Vagina (tissue), 2 donors: ENCODE measurements around the gene C22orf31.

Experiments used
- POLR2A ChIP-seq, 2 donors: fragments of 450-650 bp; IDR thresholded peaks; one replicate each; pipeline ENCODE4 v1.6.1; 2017; ENCODE audit warnings: antibody characterized with exemption in 2 of 2, mild to moderate bottlenecking in 2 of 2, moderate library complexity in 2 of 2
- POLR2AphosphoS5 ChIP-seq, 2 donors: sonication (generic); formaldehyde crosslinking; IDR thresholded peaks; one replicate each; pipeline ENCODE4 v1.9.0; 2017; ENCODE audit warnings: antibody characterized with exemption in 2 of 2, mild to moderate bottlenecking in 2 of 2, low read depth in 1 of 2; ENCODE audit not compliant: insufficient read depth in 1 of 2
- TF ChIP-seq, protein P1 (sequence below), 3 experiments: fragments of 450-650 bp in 2 of 3; fragments of 200-600 bp in 1 of 3; sonication (generic) in 1 of 3; IDR thresholded peaks; one replicate each; pipeline ENCODE4 v1.5.1; 2017 to 2019; ENCODE audit warnings: antibody characterized with exemption in 3 of 3, mild to moderate bottlenecking in 2 of 3, moderate library complexity in 2 of 3

DNA sequence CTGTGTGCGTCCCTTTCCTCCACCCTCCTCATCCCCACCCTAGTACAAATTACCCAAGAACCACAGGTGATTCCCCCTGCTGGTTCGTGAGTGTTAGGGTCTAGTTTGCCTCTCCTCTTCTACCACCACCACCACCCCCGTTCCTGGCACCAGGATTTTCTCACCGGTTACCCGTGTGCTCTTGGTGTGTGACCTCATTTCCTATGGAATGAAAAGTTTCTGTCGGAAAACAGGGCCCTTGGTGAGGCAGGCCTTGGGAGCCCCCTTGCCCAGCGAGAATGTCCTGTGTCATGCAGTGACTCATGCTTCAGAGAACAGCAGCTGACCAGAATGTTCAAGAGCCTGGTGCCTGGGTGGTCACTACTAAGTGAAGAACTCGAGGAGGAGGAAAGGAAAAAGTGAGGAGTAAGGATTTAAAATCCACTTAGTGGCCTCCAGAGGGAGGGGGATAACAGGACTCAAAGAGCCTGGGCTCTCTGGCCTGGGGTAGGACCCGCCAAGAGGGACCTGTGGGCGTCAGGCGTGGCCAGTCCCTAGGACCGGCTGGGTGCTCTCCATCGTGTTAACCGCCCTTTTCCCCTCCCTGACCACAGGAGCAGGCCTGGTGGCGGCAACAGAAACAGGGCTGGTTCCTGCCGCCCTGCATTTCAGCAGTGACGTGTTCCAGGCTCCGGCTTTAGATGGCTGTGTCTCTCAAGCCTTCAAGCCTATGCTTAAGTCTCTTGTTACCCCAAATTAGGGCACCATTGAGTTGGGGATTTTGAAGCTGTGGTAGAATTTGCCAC, 30.2 kb downstream of the C22orf31 start:
- TF ChIP-seq POLR2A (IDR thresholded peaks at IDR 0.05) = no peak
- TF ChIP-seq, protein P1, sequence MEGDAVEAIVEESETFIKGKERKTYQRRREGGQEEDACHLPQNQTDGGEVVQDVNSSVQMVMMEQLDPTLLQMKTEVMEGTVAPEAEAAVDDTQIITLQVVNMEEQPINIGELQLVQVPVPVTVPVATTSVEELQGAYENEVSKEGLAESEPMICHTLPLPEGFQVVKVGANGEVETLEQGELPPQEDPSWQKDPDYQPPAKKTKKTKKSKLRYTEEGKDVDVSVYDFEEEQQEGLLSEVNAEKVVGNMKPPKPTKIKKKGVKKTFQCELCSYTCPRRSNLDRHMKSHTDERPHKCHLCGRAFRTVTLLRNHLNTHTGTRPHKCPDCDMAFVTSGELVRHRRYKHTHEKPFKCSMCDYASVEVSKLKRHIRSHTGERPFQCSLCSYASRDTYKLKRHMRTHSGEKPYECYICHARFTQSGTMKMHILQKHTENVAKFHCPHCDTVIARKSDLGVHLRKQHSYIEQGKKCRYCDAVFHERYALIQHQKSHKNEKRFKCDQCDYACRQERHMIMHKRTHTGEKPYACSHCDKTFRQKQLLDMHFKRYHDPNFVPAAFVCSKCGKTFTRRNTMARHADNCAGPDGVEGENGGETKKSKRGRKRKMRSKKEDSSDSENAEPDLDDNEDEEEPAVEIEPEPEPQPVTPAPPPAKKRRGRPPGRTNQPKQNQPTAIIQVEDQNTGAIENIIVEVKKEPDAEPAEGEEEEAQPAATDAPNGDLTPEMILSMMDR (IDR thresholded peaks at IDR 0.05) = peak in 1 of 3 experiments; percentile 7
- TF ChIP-seq POLR2AphosphoS5 (IDR thresholded peaks at IDR 0.05; ENCODE audit: insufficient read depth in 1 of 2, low read depth in 1 of 2) = peak; percentile 60 to 64
